Thoracic aorta (tissue), 2 donors: ENCODE data around the gene IGSF9B. TPM values are rescaled to one million over a fixed set of nuclear protein-coding genes. Genes with fewer than 3 reads are reported as not detected.
A peak's percentile ranks its signal among the peaks of the same experiment; 100 is the strongest.

Experiments used
- ATAC-seq: fragments of 150-250 bp; one replicate; pipeline ENCODE4 v1.8.0; 2017; ENCODE audit warnings: low read depth; ENCODE audit not compliant: insufficient number of reproducible peaks, low FRiP score
- DNase-seq: peaks from one replicate; pipeline ENCODE4 v3.0.0-alpha.2; 2020; ENCODE audit warnings: low spot score
- H3K27ac ChIP-seq, 2 donors: fragments of 200-600 bp; sonication (generic); 1 replicate in 1 of 2; 2 replicates in 1 of 2; pipeline ENCODE4 v1.5.1; 2016; ENCODE audit warnings: mild to moderate bottlenecking in 2 of 2, moderate library complexity in 2 of 2
- H3K27me3 ChIP-seq: fragments of 200-600 bp; sonication (generic); replicated peaks from 2 replicates; pipeline ENCODE4 v1.6.0; 2016; ENCODE audit warnings: mild to moderate bottlenecking; ENCODE audit not compliant: insufficient read depth
- H3K36me3 ChIP-seq: fragments of 200-600 bp; sonication (generic); one replicate; pipeline ENCODE4 v1.5.1; 2016
- H3K4me1 ChIP-seq, 2 donors: fragments of 200-600 bp; sonication (generic); 1 replicate in 1 of 2; 2 replicates in 1 of 2; pipeline versions ENCODE4 v1.5.1 to v1.6.0; 2016; ENCODE audit warnings: low read depth in 2 of 2, mild to moderate bottlenecking in 1 of 2; ENCODE audit not compliant: control insufficient read depth in 1 of 2
- H3K4me3 ChIP-seq: fragments of 200-600 bp; sonication (generic); 2 replicates; pipeline ENCODE4 v1.5.1; 2016; ENCODE audit warnings: mild to moderate bottlenecking
- H3K9me3 ChIP-seq: fragments of 200-600 bp; sonication (generic); 2 replicates; pipeline ENCODE4 v1.5.1; 2016
- CTCF ChIP-seq: fragments of 200-600 bp; sonication (generic); IDR thresholded peaks from one replicate; pipeline ENCODE4 v1.5.1; 2019; ENCODE audit warnings: antibody characterized with exemption
- total RNA-seq, 2 donors: library from RNA; depleted of rRNA; stranded (reverse); fragments of >200 nt; gene quantifications; one replicate each; pipeline versions ENCODE4 v1.1.0 to v1.2.3, GENCODE V29; 2016

IGSF9B gene
- total RNA-seq, 2 donors from 2014 or later: 67.1 to 77.2 TPM

- no peaks in the 10 kb centered on the region for H3K4me1 ChIP-seq
- no peak overlapping the region for H3K27ac ChIP-seq
- DNase-seq (no peak), ATAC-seq (no peak)
- H3K27me3 ChIP-seq: no peaks in the 10 kb centered on the region
- peaks cover 47% of the 10 kb centered on the region for H3K36me3 ChIP-seq
- no peak for TF ChIP-seq CTCF
- no peak overlapping the region for H3K4me3 ChIP-seq
- no peaks in the 10 kb centered on the region for H3K9me3 ChIP-seq
Measured at GRCh38 chr11:133935551-133935910, 21.2 kb downstream of the IGSF9B start.

GRCh38 chr11:133934599-133935550, 21.9 kb downstream of the IGSF9B start:
- no peak for DNase-seq
- peaks cover 50% of the 10 kb centered on the region for H3K36me3 ChIP-seq

GRCh38 chr11:133934096-133934495, 22.7 kb downstream of the IGSF9B start:
- no peak overlapping the region for H3K4me3 ChIP-seq

More at GRCh38 chr11:133934599-133935550, 21.9 kb downstream of the IGSF9B start:
- H3K27me3 ChIP-seq: no peaks in the 10 kb centered on the region
- no peak overlapping the region for H3K27ac ChIP-seq
- TF ChIP-seq CTCF: no peak
- ATAC-seq: no peak
- no peaks in the 10 kb centered on the region for H3K9me3 ChIP-seq
- H3K4me3 ChIP-seq: no peak overlapping the region
- no peaks in the 10 kb centered on the region for H3K4me1 ChIP-seq

GRCh38 chr11:133931449-133932060, 25.2 kb downstream of the IGSF9B start:
- TF ChIP-seq CTCF: no peak
- DNase-seq: no peak
- Histone ChIP-seq H3K4me3 (no peak overlapping the region), H3K4me1 (peaks cover 3 to 5% of the 10 kb centered on the region in 2 donors), H3K27ac (no peak overlapping the region), H3K9me3 (no peaks in the 10 kb centered on the region), H3K27me3 (no peaks in the 10 kb centered on the region), H3K36me3 (peaks cover 45% of the 10 kb centered on the region)
- ATAC-seq: no peak

More at GRCh38 chr11:133934096-133934495, 22.7 kb downstream of the IGSF9B start:
- H3K27me3 ChIP-seq: no peaks in the 10 kb centered on the region
- TF ChIP-seq CTCF: no peak
- peaks cover 48% of the 10 kb centered on the region for H3K36me3 ChIP-seq
- no peak overlapping the region for H3K27ac ChIP-seq
- no peaks in the 10 kb centered on the region for H3K4me1 ChIP-seq
- ATAC-seq (no peak), DNase-seq (no peak)
- H3K9me3 ChIP-seq: no peaks in the 10 kb centered on the region

GRCh38 chr11:133930767-133931448, 25.9 kb downstream of the IGSF9B start:
- H3K4me1 ChIP-seq: peaks cover 3 to 5% of the 10 kb centered on the region in 2 donors
- H3K4me3 ChIP-seq: no peak overlapping the region
- no peaks in the 10 kb centered on the region for H3K27me3 ChIP-seq
- no peak for DNase-seq
- TF ChIP-seq CTCF: peak; percentile 39
- ATAC-seq: peak; percentile 57
- no peaks in the 10 kb centered on the region for H3K9me3 ChIP-seq
- H3K27ac ChIP-seq: no peak overlapping the region
- H3K36me3 ChIP-seq: peaks cover 45% of the 10 kb centered on the region
